HEK293 (cell line): ENCODE results near the gene ZNF124.

Source experiments
- TRIM28 ChIP-seq: IDR thresholded peaks from 2 replicates; pipeline ENCODE4 v1.6.1; 2011; ENCODE audit warnings: low read length, control low read depth, borderline replicate concordance
- ZBTB11 ChIP-seq: fragments of 450-650 bp; formaldehyde crosslinking; conservative IDR thresholded peaks from 2 replicates; pipeline ENCODE4 v1.5.1; 2016; ENCODE audit warnings: low read depth, missing biosample characterization, missing genetic modification characterization
- ZBTB49 ChIP-seq: fragments of 450-650 bp; formaldehyde crosslinking; IDR thresholded peaks from 2 replicates; pipeline ENCODE4 v1.5.1; 2016; ENCODE audit warnings: missing biosample characterization, missing genetic modification characterization, low read depth
- ZBTB7A ChIP-seq: fragments of 450-650 bp; formaldehyde crosslinking; IDR thresholded peaks from 2 replicates; pipeline ENCODE4 v1.5.1; 2016; ENCODE audit warnings: low read depth, missing biosample characterization, missing genetic modification characterization
- ZNF114 ChIP-seq: fragments of 450-650 bp; formaldehyde crosslinking; IDR thresholded peaks from 2 replicates; pipeline ENCODE4 v1.5.0; 2017; ENCODE audit warnings: missing biosample characterization, missing genetic modification characterization
- ZNF239 ChIP-seq: fragments of 450-650 bp; formaldehyde crosslinking; IDR thresholded peaks from 2 replicates; pipeline ENCODE4 v1.5.1; 2016; ENCODE audit warnings: missing biosample characterization, missing genetic modification characterization
- ZNF335 ChIP-seq: fragments of 450-650 bp; formaldehyde crosslinking; conservative IDR thresholded peaks from 2 replicates; pipeline ENCODE4 v1.5.1; 2016; ENCODE audit warnings: missing biosample characterization, missing genetic modification characterization
- ZNF350 ChIP-seq: fragments of 450-650 bp; formaldehyde crosslinking; IDR thresholded peaks from 2 replicates; pipeline ENCODE4 v1.5.0; 2017; ENCODE audit warnings: missing biosample characterization, mild to moderate bottlenecking, missing genetic modification characterization
- ZNF830 ChIP-seq: fragments of 450-650 bp; IDR thresholded peaks from 2 replicates; pipeline ENCODE4 v1.5.0; 2018; ENCODE audit warnings: missing biosample characterization, missing genetic modification characterization, low read depth, mild to moderate bottlenecking, moderate library complexity
- TF ChIP-seq, protein P1 (sequence below): fragments of 450-650 bp; formaldehyde crosslinking; IDR thresholded peaks from 2 replicates; pipeline ENCODE4 v1.5.1; 2016; ENCODE audit warnings: missing biosample characterization, missing genetic modification characterization

DNA sequence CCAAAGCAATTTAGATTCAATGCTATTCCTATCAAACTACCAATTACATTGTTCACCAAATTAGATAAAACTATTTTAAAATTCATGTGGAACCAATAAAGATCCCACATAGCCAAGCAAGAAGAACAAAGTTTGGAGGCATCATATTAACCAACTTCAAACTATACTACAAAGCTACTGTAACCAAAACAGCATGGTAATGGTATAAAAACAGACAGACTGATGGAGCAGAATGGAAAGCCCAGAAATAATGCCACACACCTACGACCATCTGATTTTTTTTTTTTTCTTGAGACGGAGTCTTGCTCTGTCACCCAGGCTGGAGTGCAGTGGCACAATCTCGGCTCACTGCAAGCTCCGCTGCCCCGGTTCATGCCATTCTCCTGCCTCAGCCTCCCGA lies 7.1 kb downstream of the ZNF124 start:
- no peak for TF ChIP-seq ZNF114
- no peak for TF ChIP-seq ZBTB49 (tag by site-specific recombination)
- TF ChIP-seq, protein P1, sequence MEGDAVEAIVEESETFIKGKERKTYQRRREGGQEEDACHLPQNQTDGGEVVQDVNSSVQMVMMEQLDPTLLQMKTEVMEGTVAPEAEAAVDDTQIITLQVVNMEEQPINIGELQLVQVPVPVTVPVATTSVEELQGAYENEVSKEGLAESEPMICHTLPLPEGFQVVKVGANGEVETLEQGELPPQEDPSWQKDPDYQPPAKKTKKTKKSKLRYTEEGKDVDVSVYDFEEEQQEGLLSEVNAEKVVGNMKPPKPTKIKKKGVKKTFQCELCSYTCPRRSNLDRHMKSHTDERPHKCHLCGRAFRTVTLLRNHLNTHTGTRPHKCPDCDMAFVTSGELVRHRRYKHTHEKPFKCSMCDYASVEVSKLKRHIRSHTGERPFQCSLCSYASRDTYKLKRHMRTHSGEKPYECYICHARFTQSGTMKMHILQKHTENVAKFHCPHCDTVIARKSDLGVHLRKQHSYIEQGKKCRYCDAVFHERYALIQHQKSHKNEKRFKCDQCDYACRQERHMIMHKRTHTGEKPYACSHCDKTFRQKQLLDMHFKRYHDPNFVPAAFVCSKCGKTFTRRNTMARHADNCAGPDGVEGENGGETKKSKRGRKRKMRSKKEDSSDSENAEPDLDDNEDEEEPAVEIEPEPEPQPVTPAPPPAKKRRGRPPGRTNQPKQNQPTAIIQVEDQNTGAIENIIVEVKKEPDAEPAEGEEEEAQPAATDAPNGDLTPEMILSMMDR (tag by site-specific recombination), result no peak
- TF ChIP-seq ZNF830, result no peak
- no peak for TF ChIP-seq ZNF335 (tag by site-specific recombination)
- no peak for TF ChIP-seq TRIM28
- TF ChIP-seq ZBTB7A (tag by site-specific recombination), result no peak
- no peak for TF ChIP-seq ZNF239
- TF ChIP-seq ZNF350 (tag by site-specific recombination), result no peak
- TF ChIP-seq ZBTB11 (tag by site-specific recombination), result no peak
